GM12878 (cell line): ENCODE measurements around the gene MICAL3. TPM values are rescaled to one million over a fixed set of nuclear protein-coding genes. Genes with fewer than 3 reads are reported as not detected.

Experiments used
- ASH2L ChIP-seq: fragments of 300-600, 200-600 bp; sonication (generic); IDR thresholded peaks from 2 replicates; pipeline ENCODE4 v1.6.1; 2017; ENCODE audit warnings: low read depth, mild to moderate bottlenecking, borderline replicate concordance
- BCL11A ChIP-seq: IDR thresholded peaks from 2 replicates; pipeline ENCODE4 v1.6.1; 2011; ENCODE audit warnings: low read depth, low read length
- BCLAF1 ChIP-seq: fragments of 450-650 bp; IDR thresholded peaks from 2 replicates; pipeline ENCODE4 v1.6.1; 2017; ENCODE audit warnings: antibody characterized with exemption, mild to moderate bottlenecking, moderate library complexity
- CHD2 ChIP-seq: IDR thresholded peaks from 2 replicates; pipeline ENCODE4 v1.6.1; 2011; ENCODE audit warnings: low read depth, low read length, improper control_type of control experiment, borderline replicate concordance
- E2F8 ChIP-seq: fragments of 450-650 bp; IDR thresholded peaks from 2 replicates; pipeline ENCODE4 v1.6.1; 2018; ENCODE audit warnings: mild to moderate bottlenecking, low read depth, moderate library complexity; ENCODE audit not compliant: partially characterized antibody
- EZH2 ChIP-seq: IDR thresholded peaks from 2 replicates; pipeline ENCODE4 v1.6.1; 2012; ENCODE audit warnings: low read depth, mild to moderate bottlenecking, control low read depth, inconsistent platforms, low read length, borderline replicate concordance; ENCODE audit not compliant: control insufficient read depth
- HDAC6 ChIP-seq: fragments of 200-600 bp; sonication (generic); IDR thresholded peaks from one replicate; pipeline ENCODE4 v1.8.0; 2017; ENCODE audit warnings: antibody characterized with exemption; ENCODE audit not compliant: unreplicated experiment
- KDM1A ChIP-seq: fragments of 200-600 bp; sonication (generic); IDR thresholded peaks from 2 replicates; pipeline ENCODE4 v1.6.1; 2016; ENCODE audit warnings: borderline replicate concordance
- MAX ChIP-seq: IDR thresholded peaks from 2 replicates; pipeline ENCODE4 v1.6.1; 2012; ENCODE audit warnings: low read depth, low read length, improper control_type of control experiment
- NFIC ChIP-seq: IDR thresholded peaks from 2 replicates; pipeline ENCODE4 v1.6.1; 2012; ENCODE audit warnings: low read depth, mild to moderate bottlenecking, inconsistent platforms, low read length, moderate library complexity
- NR2F1 ChIP-seq: fragments of 450-650 bp; conservative IDR thresholded peaks from 2 replicates; pipeline ENCODE4 v1.6.1; 2017; ENCODE audit warnings: mild to moderate bottlenecking
- SKIL ChIP-seq: fragments of 450-650 bp; IDR thresholded peaks from 2 replicates; pipeline ENCODE4 v1.6.1; 2017; ENCODE audit warnings: mild to moderate bottlenecking, low read depth, inconsistent platforms; ENCODE audit not compliant: poor library complexity, severe bottlenecking
- SMARCA5 ChIP-seq: fragments of 450-650 bp; IDR thresholded peaks from 2 replicates; pipeline ENCODE4 v1.6.1; 2017; ENCODE audit warnings: mild to moderate bottlenecking
- WRNIP1 ChIP-seq: IDR thresholded peaks from 2 replicates; pipeline ENCODE4 v1.6.1; 2011; ENCODE audit warnings: low read depth, low read length, improper control_type of control experiment, borderline replicate concordance
- YY1 ChIP-seq: IDR thresholded peaks from 2 replicates; pipeline ENCODE4 v1.6.1; 2011; ENCODE audit warnings: low read depth, mild to moderate bottlenecking, low read length
- ZBTB40 ChIP-seq: fragments of 450-650 bp; IDR thresholded peaks from 2 replicates; pipeline ENCODE4 v1.6.1; 2016; ENCODE audit warnings: mild to moderate bottlenecking, moderate library complexity, borderline replicate concordance
- polyA plus RNA-seq, 11 experiments: library from polyadenylated mRNA; depleted of rRNA in 4 of 11; unstranded in 6 of 11; stranded (reverse) in 5 of 11; fragments of >200 nt; fragmentation: Nextera tagmentation in 4 of 11; fragmentation: Illumina TruSeq in 1 of 11; extraction: Ambion mirVana in 4 of 11; extraction: Trizol in 1 of 11; gene quantifications; 1 replicate in 1 of 11; 2 replicates in 10 of 11; pipeline versions ENCODE4 v1.2.1 to v1.2.3, GENCODE V29; 2011 to 2016; ENCODE audit warnings: inconsistent platforms in 2 of 11, missing spikeins in 2 of 11, low read depth in 1 of 11
- total RNA-seq, 4 experiments: library from RNA; depleted of rRNA in 3 of 4; stranded (reverse); fragments of >200 nt in 3 of 4; fragmentation: Illumina TruSeq in 1 of 4; extraction: Trizol in 1 of 4; gene quantifications; 2 replicates each; pipeline versions ENCODE4 v1.2.1 to v1.2.3, GENCODE V29; 2013 to 2021

Gene MICAL3
- total and polyA plus RNA-seq, 10 of the 15 experiments (the other 5 are each of a cell fraction or from before 2014, with no cell fraction given): 2.6 to 92.2 (median 24.0) TPM

GRCh38 chr22:17795661-17796548 lies 228.5 kb downstream of the MICAL3 start (continued):
- TF ChIP-seq SKIL (peak; percentile 52), ASH2L (no peak), YY1 (0 out of 2 replicates have a peak, but pooled peaks have one; percentile 25), MAX (no peak; the same call in none of the 2 replicates), SMARCA5 (no peak; the same call in 1 of the 2 replicates), BCLAF1 (no peak), E2F8 (peak; percentile 19), WRNIP1 (no peak), CHD2 (peak; percentile 16; the same call in 1 of the 2 replicates), HDAC6 (no peak), NR2F1 (0 out of 2 replicates have a peak, but pooled peaks have one; percentile 33), KDM1A (no peak), NFIC (peak; percentile 79), BCL11A (peak; percentile 23; the same call in 1 of the 2 replicates), EZH2 (no peak), ZBTB40 (no peak)
